PFSK-1 (cell line): Measurements from ENCODE around the gene CACNA2D4.

Source experiments
- FOXP2 ChIP-seq: optimal IDR thresholded peaks from 2 replicates; pipeline ENCODE3; 2011; ENCODE audit warnings: borderline replicate concordance, control low read depth, inconsistent platforms; ENCODE audit not compliant: insufficient read depth; ENCODE audit errors: extremely low read length, extremely low read depth
- POLR2AphosphoS5 ChIP-seq: IDR thresholded peaks from 2 replicates; pipeline ENCODE4 v1.6.1; 2012; ENCODE audit warnings: low read depth, mild to moderate bottlenecking, control low read depth, low read length, moderate library complexity
- SIN3A ChIP-seq: IDR thresholded peaks from 2 replicates; pipeline ENCODE4 v1.6.1; 2012; ENCODE audit warnings: mild to moderate bottlenecking, low read length, moderate library complexity, borderline replicate concordance; ENCODE audit not compliant: insufficient read depth
- TAF1 ChIP-seq: IDR thresholded peaks from 2 replicates; pipeline ENCODE4 v1.6.1; 2012; ENCODE audit warnings: low read length, control low read depth, borderline replicate concordance; ENCODE audit not compliant: insufficient read depth
- TF ChIP-seq, protein P1 (sequence below), 2 experiments: IDR thresholded peaks; 2 replicates each; pipeline versions ENCODE4 v1.6.1 to v1.8.0; 2011 to 2012; ENCODE audit warnings: low read depth in 2 of 2, low read length in 2 of 2, control low read depth in 1 of 2, inconsistent platforms in 1 of 2, mild to moderate bottlenecking in 1 of 2, moderate library complexity in 1 of 2; ENCODE audit not compliant: insufficient read depth in 1 of 2

The CACNA2D4 gene

DNA sequence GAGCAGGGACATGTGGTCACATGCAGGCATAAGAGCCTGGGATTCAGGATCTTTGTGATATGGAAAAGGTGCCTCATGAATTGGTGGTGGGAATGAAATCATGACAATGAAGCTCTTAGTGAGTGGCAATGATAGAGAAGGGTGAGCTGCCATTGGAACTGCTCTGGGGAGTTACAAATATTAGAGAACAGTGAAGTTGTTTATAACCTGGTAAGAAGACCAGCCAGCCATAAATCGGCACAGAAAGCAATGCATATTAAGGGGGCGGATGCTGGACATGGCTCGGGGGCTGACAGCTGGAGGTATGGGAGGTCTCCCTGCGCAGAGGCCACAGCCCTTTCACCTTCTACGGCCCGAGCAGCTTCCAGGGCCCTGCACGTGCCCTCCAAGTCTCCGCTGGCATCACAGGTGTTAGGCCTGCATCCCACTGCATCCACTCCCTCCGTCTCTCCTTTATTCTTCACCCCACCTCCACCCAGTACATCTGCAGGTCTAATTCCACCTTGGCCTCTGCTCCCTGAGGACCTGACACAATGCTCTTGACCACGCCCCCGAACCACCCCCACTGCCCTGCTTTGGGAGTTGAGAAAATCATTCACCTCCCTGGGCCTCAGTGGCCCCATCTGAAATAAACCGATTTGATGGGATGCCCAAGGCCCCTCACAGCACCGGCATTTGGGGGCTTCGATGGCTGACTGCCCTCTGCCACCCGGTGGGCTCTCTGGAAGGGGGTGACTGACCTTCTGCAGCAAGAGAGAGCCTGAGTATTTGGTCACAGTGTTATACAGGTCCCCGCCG is 4.1 kb downstream of the CACNA2D4 start:
- no peak for TF ChIP-seq POLR2AphosphoS5
- TF ChIP-seq, protein P1, sequence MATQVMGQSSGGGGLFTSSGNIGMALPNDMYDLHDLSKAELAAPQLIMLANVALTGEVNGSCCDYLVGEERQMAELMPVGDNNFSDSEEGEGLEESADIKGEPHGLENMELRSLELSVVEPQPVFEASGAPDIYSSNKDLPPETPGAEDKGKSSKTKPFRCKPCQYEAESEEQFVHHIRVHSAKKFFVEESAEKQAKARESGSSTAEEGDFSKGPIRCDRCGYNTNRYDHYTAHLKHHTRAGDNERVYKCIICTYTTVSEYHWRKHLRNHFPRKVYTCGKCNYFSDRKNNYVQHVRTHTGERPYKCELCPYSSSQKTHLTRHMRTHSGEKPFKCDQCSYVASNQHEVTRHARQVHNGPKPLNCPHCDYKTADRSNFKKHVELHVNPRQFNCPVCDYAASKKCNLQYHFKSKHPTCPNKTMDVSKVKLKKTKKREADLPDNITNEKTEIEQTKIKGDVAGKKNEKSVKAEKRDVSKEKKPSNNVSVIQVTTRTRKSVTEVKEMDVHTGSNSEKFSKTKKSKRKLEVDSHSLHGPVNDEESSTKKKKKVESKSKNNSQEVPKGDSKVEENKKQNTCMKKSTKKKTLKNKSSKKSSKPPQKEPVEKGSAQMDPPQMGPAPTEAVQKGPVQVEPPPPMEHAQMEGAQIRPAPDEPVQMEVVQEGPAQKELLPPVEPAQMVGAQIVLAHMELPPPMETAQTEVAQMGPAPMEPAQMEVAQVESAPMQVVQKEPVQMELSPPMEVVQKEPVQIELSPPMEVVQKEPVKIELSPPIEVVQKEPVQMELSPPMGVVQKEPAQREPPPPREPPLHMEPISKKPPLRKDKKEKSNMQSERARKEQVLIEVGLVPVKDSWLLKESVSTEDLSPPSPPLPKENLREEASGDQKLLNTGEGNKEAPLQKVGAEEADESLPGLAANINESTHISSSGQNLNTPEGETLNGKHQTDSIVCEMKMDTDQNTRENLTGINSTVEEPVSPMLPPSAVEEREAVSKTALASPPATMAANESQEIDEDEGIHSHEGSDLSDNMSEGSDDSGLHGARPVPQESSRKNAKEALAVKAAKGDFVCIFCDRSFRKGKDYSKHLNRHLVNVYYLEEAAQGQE (IDR thresholded peaks at IDR 0.05; ENCODE audit: insufficient read depth in 1 of 2, low read depth in 2 of 2, low read length in 2 of 2), result no peak
- TF ChIP-seq FOXP2, result no peak
- no peak for TF ChIP-seq TAF1
- no peak for TF ChIP-seq SIN3A

GRCh38 chr12:1913377-1914113 is 4.9 kb downstream of the CACNA2D4 start:
- TF ChIP-seq, protein P1 (IDR thresholded peaks at IDR 0.05; ENCODE audit: insufficient read depth in 1 of 2, low read depth in 2 of 2, low read length in 2 of 2), result no peak
- TF ChIP-seq SIN3A, result no peak

- TF ChIP-seq TAF1 (no peak), SIN3A (no peak), POLR2AphosphoS5 (no peak), FOXP2 (no peak)
- TF ChIP-seq, protein P1 (IDR thresholded peaks at IDR 0.05; ENCODE audit: insufficient read depth in 1 of 2, low read depth in 2 of 2, low read length in 2 of 2), result no peak
Measured at GRCh38 chr12:1912580-1913376, 5.7 kb downstream of the CACNA2D4 start.

DNA sequence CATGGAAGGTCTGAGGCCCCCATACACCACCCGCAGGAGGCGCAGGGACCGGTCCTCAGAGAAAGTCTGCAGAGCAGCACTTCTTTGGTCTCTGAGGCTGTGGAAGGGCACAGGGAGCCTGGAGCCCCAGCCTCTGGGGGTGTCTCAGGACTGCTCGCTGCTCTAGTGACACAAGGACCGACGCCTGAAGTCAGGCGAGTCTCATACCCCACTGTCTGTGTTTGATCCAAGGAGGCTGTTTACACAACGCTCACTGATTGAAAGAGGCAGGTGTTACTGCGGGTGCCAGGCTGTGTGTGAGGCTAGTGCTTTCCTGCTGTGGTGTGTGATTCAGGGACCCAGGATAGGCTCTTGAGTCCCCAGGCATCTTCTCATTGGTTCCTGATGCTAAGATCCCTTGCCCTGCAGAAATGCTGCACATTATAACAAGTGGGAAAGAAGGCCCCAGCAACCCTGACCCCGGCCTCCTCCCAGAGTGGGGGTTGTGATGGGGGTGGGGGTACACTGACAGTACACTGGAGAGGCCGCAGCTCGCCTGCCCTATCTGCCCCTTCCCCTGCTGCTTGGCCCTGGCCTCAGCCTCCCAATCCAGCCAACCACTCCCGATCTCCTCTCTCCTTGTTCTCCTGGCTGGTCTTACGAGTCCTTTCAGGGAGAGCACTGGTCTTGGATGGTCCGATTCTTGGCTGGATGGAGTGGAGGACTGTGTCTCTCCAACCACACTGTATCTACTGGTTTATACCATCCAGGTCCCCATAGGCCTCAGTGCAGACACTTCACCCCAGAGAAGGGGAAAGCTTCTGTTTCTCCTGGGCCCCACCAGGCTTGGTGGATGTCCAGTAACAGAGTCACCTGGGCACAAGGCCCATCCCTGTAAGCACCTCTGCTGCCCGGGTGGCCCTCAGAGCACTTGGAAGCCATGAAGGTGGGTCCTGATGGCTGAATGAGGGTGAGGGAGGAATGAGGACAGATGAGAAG is 6.6 kb downstream of the CACNA2D4 start:
- TF ChIP-seq TAF1, result no peak
- TF ChIP-seq SIN3A, result no peak
- no peak for TF ChIP-seq POLR2AphosphoS5
- no peak for TF ChIP-seq FOXP2
- TF ChIP-seq, protein P1 (IDR thresholded peaks at IDR 0.05; ENCODE audit: insufficient read depth in 1 of 2, low read depth in 2 of 2, low read length in 2 of 2), result no peak
